Mammary epithelial cell (primary cell): ENCODE results near the gene MBNL3.

Source experiments
- EZH2 ChIP-seq: IDR thresholded peaks from 2 replicates; pipeline ENCODE4 v1.6.1; 2012; ENCODE audit warnings: low read length, inconsistent platforms, borderline replicate concordance
- TF ChIP-seq, protein P1 (sequence below), 2 donors: IDR thresholded peaks in 1 of 2; conservative IDR thresholded peaks in 1 of 2; 2 replicates each; pipeline ENCODE4 v1.5.1; 2011 to 2012; ENCODE audit warnings: inconsistent platforms in 2 of 2, low read length in 2 of 2, mild to moderate bottlenecking in 2 of 2, control low read depth in 1 of 2, low read depth in 1 of 2; ENCODE audit not compliant: insufficient read depth in 1 of 2; ENCODE audit errors: extremely low read depth in 1 of 2

DNA sequence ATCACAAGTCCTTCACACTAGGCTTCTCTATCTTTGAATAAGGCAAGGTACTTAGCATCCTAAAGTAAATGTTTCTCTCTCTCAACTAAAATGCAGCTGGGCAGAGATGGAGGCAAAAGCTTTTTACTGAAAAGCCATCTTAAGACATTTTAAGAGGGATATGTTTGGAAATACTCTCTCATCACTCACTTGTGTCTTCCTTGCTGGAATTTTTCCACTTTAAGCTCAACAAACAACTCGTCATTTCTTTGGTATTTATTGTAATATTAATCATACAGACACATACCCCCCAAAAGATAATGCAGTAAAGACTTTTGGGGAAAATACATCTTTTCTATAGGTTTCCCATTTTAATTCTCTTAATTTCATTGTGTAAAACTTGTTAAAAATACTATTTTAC lies 16.4 kb downstream of the MBNL3 start:
- no peak for TF ChIP-seq EZH2
- TF ChIP-seq, protein P1, sequence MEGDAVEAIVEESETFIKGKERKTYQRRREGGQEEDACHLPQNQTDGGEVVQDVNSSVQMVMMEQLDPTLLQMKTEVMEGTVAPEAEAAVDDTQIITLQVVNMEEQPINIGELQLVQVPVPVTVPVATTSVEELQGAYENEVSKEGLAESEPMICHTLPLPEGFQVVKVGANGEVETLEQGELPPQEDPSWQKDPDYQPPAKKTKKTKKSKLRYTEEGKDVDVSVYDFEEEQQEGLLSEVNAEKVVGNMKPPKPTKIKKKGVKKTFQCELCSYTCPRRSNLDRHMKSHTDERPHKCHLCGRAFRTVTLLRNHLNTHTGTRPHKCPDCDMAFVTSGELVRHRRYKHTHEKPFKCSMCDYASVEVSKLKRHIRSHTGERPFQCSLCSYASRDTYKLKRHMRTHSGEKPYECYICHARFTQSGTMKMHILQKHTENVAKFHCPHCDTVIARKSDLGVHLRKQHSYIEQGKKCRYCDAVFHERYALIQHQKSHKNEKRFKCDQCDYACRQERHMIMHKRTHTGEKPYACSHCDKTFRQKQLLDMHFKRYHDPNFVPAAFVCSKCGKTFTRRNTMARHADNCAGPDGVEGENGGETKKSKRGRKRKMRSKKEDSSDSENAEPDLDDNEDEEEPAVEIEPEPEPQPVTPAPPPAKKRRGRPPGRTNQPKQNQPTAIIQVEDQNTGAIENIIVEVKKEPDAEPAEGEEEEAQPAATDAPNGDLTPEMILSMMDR (conservative IDR thresholded peaks at IDR 0.05 in 1 of 2, IDR thresholded peaks at IDR 0.05 in 1 of 2; ENCODE audit: extremely low read depth in 1 of 2, insufficient read depth in 1 of 2, low read depth in 1 of 2, low read length in 2 of 2) = no peak
